Measurements from ENCODE around the gene TBC1D10A. TPM values are rescaled to one million over a fixed set of nuclear protein-coding genes. Genes with fewer than 3 reads are reported as not detected.

Gene TBC1D10A
- total and polyA plus RNA-seq, 2 experiments from 2014 or later, result 3.3 to 8.8 TPM

DNA sequence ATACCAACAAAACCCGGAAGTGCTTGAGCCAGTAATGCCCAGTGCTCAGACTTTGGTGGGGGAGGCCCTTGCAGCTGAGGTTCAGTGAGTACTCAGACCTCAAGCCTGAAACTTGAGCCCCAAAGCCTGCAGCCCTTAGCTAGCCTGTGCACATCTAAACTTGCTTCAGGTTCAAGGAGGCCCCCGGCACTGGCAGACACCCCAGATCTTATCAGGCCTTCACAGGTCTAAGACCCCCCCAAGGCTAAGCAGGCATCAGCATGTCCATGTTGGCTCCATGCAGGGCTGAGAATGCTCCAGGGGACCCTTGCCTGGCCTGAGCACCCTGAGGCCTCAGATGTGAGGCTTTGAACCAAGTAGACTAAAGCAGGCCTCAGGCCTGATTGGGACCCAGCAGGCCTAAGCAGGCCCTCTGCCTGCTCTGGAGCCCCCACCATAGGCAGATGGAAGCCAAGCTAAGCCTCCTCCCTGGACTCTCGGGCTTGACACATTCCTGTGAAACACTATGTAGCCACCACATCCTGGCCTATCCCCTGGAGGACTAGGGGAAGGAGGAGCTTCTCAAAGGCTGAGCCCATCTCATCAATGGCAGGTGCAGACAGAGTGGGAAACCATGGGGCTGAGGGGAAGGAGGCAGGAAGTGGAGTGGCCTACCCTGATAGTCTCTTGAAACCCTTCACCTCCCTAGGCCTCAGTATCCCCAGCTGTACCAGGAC, 36.2 kb downstream of the TBC1D10A start (continued):
- TF ChIP-seq ZNF462 (CRISPR knock-in tag; IDR thresholded peaks at IDR 0.05), result no peak

- TF ChIP-seq ZNF331 (CRISPR knock-in tag; IDR thresholded peaks at IDR 0.05; ENCODE audit: low read depth) (no peak), STAT1 (IDR thresholded peaks at IDR 0.05; ENCODE audit: unreplicated experiment) (no peak)
- Histone ChIP-seq H4K20me1 (replicated peaks; ENCODE audit: insufficient read depth) (no peaks in the 10 kb centered on the region; the same call in 1 of the 2 replicates), H3F3A (replicated peaks; ENCODE audit: low read depth) (peaks cover 11% of the 10 kb centered on the region), H3K79me2 (replicated peaks; ENCODE audit: insufficient read depth) (no peaks in the 10 kb centered on the region), H3K4me3 (peak overlapping the region; percentile 75), H3K4me1 (ENCODE audit: insufficient read depth) (peaks cover 14% of the 10 kb centered on the region; the same call in 1 of the 2 replicates), H3K4me2 (peak overlapping the region; percentile 91), H3K27ac (ENCODE audit: low read depth) (no peak overlapping the region), H3K27me3 (ENCODE audit: insufficient read depth) (peaks cover 7% of the 10 kb centered on the region; the same call in 1 of the 2 replicates), H3K9me2 (ENCODE audit: insufficient read depth) (no peaks in the 10 kb centered on the region), H3K36me3 (ENCODE audit: insufficient read depth) (no peaks in the 10 kb centered on the region), H2AFZ (peak overlapping the region; percentile 93)
- peaks cover 21% of the 10 kb centered on the region for H3K27me3 Mint-ChIP-seq (ENCODE audit: insufficient read depth, low read depth, poor library complexity)
- peak overlapping the region; percentile 79 for H3K4me3 Mint-ChIP-seq
- peaks cover 14% of the 10 kb centered on the region; the same call in 2 of the 3 replicates for H3K4me1 Mint-ChIP-seq
- DNase-seq (ENCODE audit: low spot score) (peak; percentile 75), ATAC-seq (peak; percentile 20)
- no peaks in the 10 kb centered on the region for H3K36me3 Mint-ChIP-seq (ENCODE audit: low read depth)
- H3K9me3 Mint-ChIP-seq, result no peaks in the 10 kb centered on the region
- H3K27ac Mint-ChIP-seq, result no peak overlapping the region
Observed at GRCh38 chr22:30289980-30290313, 36.8 kb downstream of the TBC1D10A start.
